Neural progenitor cell (in vitro differentiated cells): ENCODE results near the gene RBKS. TPM values are rescaled to one million over a fixed set of nuclear protein-coding genes. Genes with fewer than 3 reads are reported as not detected.

Experiments
- DNase-seq: peaks from one replicate; pipeline ENCODE4 v3.0.0-alpha.2; 2016; ENCODE audit warnings: low spot score
- H2AFZ ChIP-seq: fragments of 200-600 bp; sonication (generic); replicated peaks from 2 replicates; pipeline ENCODE4 v1.6.1; 2016; ENCODE audit warnings: antibody characterized with exemption
- H3F3A ChIP-seq: fragments of 200-600 bp; sonication (generic); 2 replicates; pipeline ENCODE4 v1.6.1; 2016; ENCODE audit warnings: antibody characterized with exemption, low read depth
- H3K27ac ChIP-seq: fragments of 200-600 bp; sonication (generic); 2 replicates; pipeline ENCODE4 v1.5.1; 2016; ENCODE audit warnings: mild to moderate bottlenecking
- H3K27me3 ChIP-seq: fragments of 200-600 bp; sonication (generic); 2 replicates; pipeline ENCODE4 v1.6.1; 2016; ENCODE audit warnings: mild to moderate bottlenecking, moderate library complexity
- H3K36me3 ChIP-seq: fragments of 200-600 bp; sonication (generic); 2 replicates; pipeline ENCODE4 v1.5.1; 2016
- H3K4me1 ChIP-seq: fragments of 200-600 bp; sonication (generic); 2 replicates; pipeline ENCODE4 v1.6.1; 2016; ENCODE audit warnings: mixed run types
- H3K4me2 ChIP-seq: fragments of 200-600 bp; sonication (generic); 2 replicates; pipeline ENCODE4 v1.6.1; 2016
- H3K4me3 ChIP-seq: fragments of 200-600 bp; sonication (generic); 2 replicates; pipeline ENCODE4 v1.5.1; 2016
- H3K79me2 ChIP-seq: fragments of 200-600 bp; sonication (generic); 2 replicates; pipeline ENCODE4 v1.6.1; 2016; ENCODE audit warnings: low read depth
- H3K9ac ChIP-seq: fragments of 200-600 bp; sonication (generic); 2 replicates; pipeline ENCODE4 v1.6.1; 2016
- H3K9me3 ChIP-seq: fragments of 200-600 bp; sonication (generic); 2 replicates; pipeline ENCODE4 v1.5.1; 2016; ENCODE audit warnings: low read depth
- H4K20me1 ChIP-seq: fragments of 200-600 bp; sonication (generic); 2 replicates; pipeline ENCODE4 v1.6.1; 2016; ENCODE audit warnings: low read depth
- H3K27ac Mint-ChIP-seq: 3 replicates; pipeline ENCODE4 v1.8.0; 2021; ENCODE audit warnings: mixed read lengths
- H3K27me3 Mint-ChIP-seq: 2 replicates; pipeline ENCODE4 v1.8.0; 2022; ENCODE audit warnings: low read depth, mild to moderate bottlenecking, inconsistent platforms, moderate library complexity, mixed read lengths; ENCODE audit not compliant: insufficient read depth
- H3K36me3 Mint-ChIP-seq: 3 replicates; pipeline ENCODE4 v1.8.0; 2021; ENCODE audit warnings: mixed read lengths
- H3K4me1 Mint-ChIP-seq: 3 replicates; pipeline ENCODE4 v1.8.0; 2021; ENCODE audit warnings: mixed read lengths
- H3K4me3 Mint-ChIP-seq: 3 replicates; pipeline ENCODE4 v1.8.0; 2021; ENCODE audit warnings: mild to moderate bottlenecking, moderate library complexity, mixed read lengths
- H3K9me3 Mint-ChIP-seq: 3 replicates; pipeline ENCODE4 v1.8.0; 2020; ENCODE audit warnings: mixed read lengths
- EZH2 ChIP-seq: fragments of 200-600 bp; sonication (generic); IDR thresholded peaks from 2 replicates; pipeline ENCODE4 v1.6.1; 2017; ENCODE audit warnings: antibody characterized with exemption, mild to moderate bottlenecking, moderate library complexity
- EZH2phosphoT487 ChIP-seq: fragments of 200-600 bp; sonication (generic); IDR thresholded peaks from 2 replicates; pipeline ENCODE4 v1.6.1; 2017; ENCODE audit warnings: antibody characterized with exemption
- total RNA-seq: library from RNA; depleted of rRNA; stranded (reverse); fragments of >200 nt; gene quantifications from 2 replicates; pipeline ENCODE4 v1.2.3, GENCODE V29; 2015; ENCODE audit warnings: low replicate concordance
- TF ChIP-seq, protein P1 (sequence below): fragments of 200-600 bp; sonication (generic); IDR thresholded peaks from 2 replicates; pipeline ENCODE4 v1.5.1; 2017; ENCODE audit warnings: antibody characterized with exemption, mild to moderate bottlenecking

RBKS gene
- total RNA-seq, 1 donor from 2014 or later: 8.5 TPM

DNA sequence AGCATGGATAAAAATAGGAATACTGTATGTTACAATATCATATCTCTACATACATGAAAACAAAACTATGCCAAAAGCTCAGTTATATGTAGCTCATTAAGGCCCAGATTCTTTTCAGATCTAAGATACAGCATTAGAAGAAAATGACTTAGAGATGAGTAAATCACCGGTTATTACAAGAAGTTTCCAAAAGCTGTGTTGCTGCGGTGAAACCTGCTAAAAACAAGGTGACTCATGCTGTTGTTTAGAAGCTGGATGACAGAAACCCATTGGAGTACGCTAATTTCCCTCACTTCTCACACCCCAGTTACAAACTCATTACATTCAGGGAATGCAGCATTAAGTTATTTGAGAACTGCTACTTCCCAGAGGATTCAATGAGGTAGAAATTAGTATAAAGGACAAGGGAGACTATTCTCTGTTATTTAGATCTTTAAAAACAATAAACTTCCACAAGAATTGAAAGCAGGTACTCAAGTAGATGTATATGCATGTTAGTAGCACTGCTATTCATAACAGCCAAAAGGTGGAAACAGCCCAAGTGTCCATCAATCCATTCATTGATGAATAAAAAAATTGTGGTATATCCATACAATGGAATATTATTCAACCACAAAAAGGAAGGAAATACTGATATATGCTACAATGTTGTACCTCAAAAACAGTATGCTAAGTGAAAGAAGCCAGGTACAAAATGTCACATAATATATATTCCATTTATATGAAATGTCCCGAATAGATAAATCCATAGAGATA, 32.6 kb downstream of the RBKS start:
- no peak overlapping the region for H3K9ac ChIP-seq
- TF ChIP-seq, protein P1, sequence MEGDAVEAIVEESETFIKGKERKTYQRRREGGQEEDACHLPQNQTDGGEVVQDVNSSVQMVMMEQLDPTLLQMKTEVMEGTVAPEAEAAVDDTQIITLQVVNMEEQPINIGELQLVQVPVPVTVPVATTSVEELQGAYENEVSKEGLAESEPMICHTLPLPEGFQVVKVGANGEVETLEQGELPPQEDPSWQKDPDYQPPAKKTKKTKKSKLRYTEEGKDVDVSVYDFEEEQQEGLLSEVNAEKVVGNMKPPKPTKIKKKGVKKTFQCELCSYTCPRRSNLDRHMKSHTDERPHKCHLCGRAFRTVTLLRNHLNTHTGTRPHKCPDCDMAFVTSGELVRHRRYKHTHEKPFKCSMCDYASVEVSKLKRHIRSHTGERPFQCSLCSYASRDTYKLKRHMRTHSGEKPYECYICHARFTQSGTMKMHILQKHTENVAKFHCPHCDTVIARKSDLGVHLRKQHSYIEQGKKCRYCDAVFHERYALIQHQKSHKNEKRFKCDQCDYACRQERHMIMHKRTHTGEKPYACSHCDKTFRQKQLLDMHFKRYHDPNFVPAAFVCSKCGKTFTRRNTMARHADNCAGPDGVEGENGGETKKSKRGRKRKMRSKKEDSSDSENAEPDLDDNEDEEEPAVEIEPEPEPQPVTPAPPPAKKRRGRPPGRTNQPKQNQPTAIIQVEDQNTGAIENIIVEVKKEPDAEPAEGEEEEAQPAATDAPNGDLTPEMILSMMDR: no peak
- TF ChIP-seq EZH2: no peak
- TF ChIP-seq EZH2phosphoT487: no peak
- no peaks in the 10 kb centered on the region for H3K36me3 ChIP-seq
- Mint-ChIP-seq H3K36me3 (no peaks in the 10 kb centered on the region), H3K27me3 (no peaks in the 10 kb centered on the region), H3K4me3 (no peak overlapping the region), H3K9me3 (peaks cover 16% of the 10 kb centered on the region), H3K27ac (no peak overlapping the region), H3K4me1 (no peaks in the 10 kb centered on the region)
- no peaks in the 10 kb centered on the region for H4K20me1 ChIP-seq
- H2AFZ ChIP-seq: no peak overlapping the region
- no peaks in the 10 kb centered on the region for H3F3A ChIP-seq
- DNase-seq: no peak
- H3K79me2 ChIP-seq: no peaks in the 10 kb centered on the region
- no peak overlapping the region for H3K27ac ChIP-seq
- no peaks in the 10 kb centered on the region for H3K4me1 ChIP-seq
- H3K27me3 ChIP-seq: no peaks in the 10 kb centered on the region
- H3K4me2 ChIP-seq: no peak overlapping the region
- peaks cover 8% of the 10 kb centered on the region for H3K9me3 ChIP-seq
- no peak overlapping the region for H3K4me3 ChIP-seq

- H3K9me3 ChIP-seq: peaks cover 8% of the 10 kb centered on the region
- no peak overlapping the region for H3K9ac ChIP-seq
- H3K4me1 Mint-ChIP-seq: no peaks in the 10 kb centered on the region
- no peak for DNase-seq
- H3K27me3 Mint-ChIP-seq: no peaks in the 10 kb centered on the region
- TF ChIP-seq EZH2: no peak
- no peaks in the 10 kb centered on the region for H3F3A ChIP-seq
- no peak overlapping the region for H3K4me3 ChIP-seq
- H3K36me3 Mint-ChIP-seq: no peaks in the 10 kb centered on the region
- H4K20me1 ChIP-seq: no peaks in the 10 kb centered on the region
- H3K27me3 ChIP-seq: no peaks in the 10 kb centered on the region
- H3K4me1 ChIP-seq: no peaks in the 10 kb centered on the region
- H3K4me3 Mint-ChIP-seq: no peak overlapping the region
- H3K27ac ChIP-seq: no peak overlapping the region
- H3K9me3 Mint-ChIP-seq: peaks cover 16% of the 10 kb centered on the region
- no peaks in the 10 kb centered on the region for H3K36me3 ChIP-seq
- no peaks in the 10 kb centered on the region for H3K79me2 ChIP-seq
- no peak overlapping the region for H3K27ac Mint-ChIP-seq
- H2AFZ ChIP-seq: no peak overlapping the region
- no peak overlapping the region for H3K4me2 ChIP-seq
Measured at GRCh38 chr2:27856956-27857355, 33.2 kb downstream of the RBKS start.

- Histone ChIP-seq H3K4me1 (no peaks in the 10 kb centered on the region), H3K9me3 (peaks cover 8% of the 10 kb centered on the region), H3K27ac (no peak overlapping the region), H4K20me1 (no peaks in the 10 kb centered on the region), H3K27me3 (no peaks in the 10 kb centered on the region), H2AFZ (no peak overlapping the region), H3K36me3 (no peaks in the 10 kb centered on the region), H3K9ac (no peak overlapping the region), H3K4me2 (no peak overlapping the region), H3F3A (no peaks in the 10 kb centered on the region), H3K79me2 (no peaks in the 10 kb centered on the region), H3K4me3 (no peak overlapping the region)
- no peak overlapping the region for H3K4me3 Mint-ChIP-seq
- H3K4me1 Mint-ChIP-seq: no peaks in the 10 kb centered on the region
- H3K27me3 Mint-ChIP-seq: no peaks in the 10 kb centered on the region
- H3K9me3 Mint-ChIP-seq: peaks cover 16% of the 10 kb centered on the region
- no peak overlapping the region for H3K27ac Mint-ChIP-seq
- no peaks in the 10 kb centered on the region for H3K36me3 Mint-ChIP-seq
- no peak for DNase-seq
- TF ChIP-seq EZH2phosphoT487 (no peak), EZH2 (no peak)
- TF ChIP-seq, protein P1: no peak
Measured at GRCh38 chr2:27856386-27856785, 33.8 kb downstream of the RBKS start.

GRCh38 chr2:27855476-27855875, 34.7 kb downstream of the RBKS start:
- Histone ChIP-seq H3K4me2 (no peak overlapping the region), H3K4me1 (no peaks in the 10 kb centered on the region), H3F3A (no peaks in the 10 kb centered on the region), H3K79me2 (no peaks in the 10 kb centered on the region), H3K27ac (no peak overlapping the region), H3K27me3 (no peaks in the 10 kb centered on the region), H4K20me1 (no peaks in the 10 kb centered on the region), H3K9me3 (peaks cover 8% of the 10 kb centered on the region), H2AFZ (no peak overlapping the region), H3K4me3 (no peak overlapping the region), H3K9ac (no peak overlapping the region), H3K36me3 (no peaks in the 10 kb centered on the region)
- no peaks in the 10 kb centered on the region for H3K4me1 Mint-ChIP-seq
- H3K4me3 Mint-ChIP-seq: no peak overlapping the region
- no peak for DNase-seq
- TF ChIP-seq, protein P1: no peak
- no peak for TF ChIP-seq EZH2phosphoT487
- no peak for TF ChIP-seq EZH2
- no peaks in the 10 kb centered on the region for H3K36me3 Mint-ChIP-seq
- no peak overlapping the region for H3K27ac Mint-ChIP-seq
- H3K27me3 Mint-ChIP-seq: no peaks in the 10 kb centered on the region
- peaks cover 16% of the 10 kb centered on the region for H3K9me3 Mint-ChIP-seq
